GM18498 (cell line): ENCODE results near the gene TEX55.
"Not testable (repeated sequence)": the region's sequence is repeated elsewhere in the genome, so short reads cannot be mapped to it uniquely, and the experiment has no call there.

ENCODE experiments used
- ATAC-seq: cut with Tn5 transposase; IDR thresholded peaks from one replicate; pipeline ENCODE4 v1.9.1; 2021; ENCODE audit warnings: mild to moderate bottlenecking, moderate library complexity; ENCODE audit not compliant: unreplicated experiment

The TEX55 gene

DNA sequence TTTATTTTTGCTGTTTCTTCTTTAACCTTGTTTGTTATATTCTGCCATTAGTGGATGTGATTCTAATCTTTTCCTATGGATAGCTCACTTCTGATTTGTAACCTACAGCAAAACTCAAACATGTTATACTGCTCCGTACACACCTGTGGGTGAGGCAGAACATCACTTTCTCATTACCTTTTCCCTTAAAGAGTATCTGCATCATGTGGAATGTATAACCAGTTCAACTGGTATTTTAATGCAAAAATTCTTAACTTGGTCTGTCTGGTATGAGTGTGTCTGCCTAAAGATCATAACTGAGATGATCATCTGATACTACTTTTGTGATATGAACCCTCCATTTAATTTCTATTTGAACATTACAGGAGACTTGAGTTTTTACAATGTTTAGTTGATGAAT, 14.4 kb downstream of the TEX55 start:
- no peak for ATAC-seq

DNA sequence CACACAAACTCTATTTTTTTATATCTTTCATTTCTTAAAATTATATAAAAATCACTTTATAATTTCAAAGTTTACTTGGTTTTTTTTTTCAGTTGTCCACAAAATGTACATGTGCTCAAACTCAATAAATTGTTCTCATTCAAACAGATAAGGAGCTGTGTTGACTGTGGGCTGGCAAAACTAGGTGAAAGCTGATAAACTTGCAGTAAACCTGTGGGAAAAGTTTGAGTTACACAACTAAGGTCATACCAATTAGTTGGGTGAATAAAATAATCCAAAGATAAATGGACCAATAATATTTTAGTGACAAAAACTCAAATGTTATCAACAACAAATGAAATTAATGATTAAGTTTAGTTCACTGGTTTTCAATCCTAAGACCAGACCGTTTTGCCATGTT, 14.8 kb downstream of the TEX55 start:
- no peak for ATAC-seq

DNA sequence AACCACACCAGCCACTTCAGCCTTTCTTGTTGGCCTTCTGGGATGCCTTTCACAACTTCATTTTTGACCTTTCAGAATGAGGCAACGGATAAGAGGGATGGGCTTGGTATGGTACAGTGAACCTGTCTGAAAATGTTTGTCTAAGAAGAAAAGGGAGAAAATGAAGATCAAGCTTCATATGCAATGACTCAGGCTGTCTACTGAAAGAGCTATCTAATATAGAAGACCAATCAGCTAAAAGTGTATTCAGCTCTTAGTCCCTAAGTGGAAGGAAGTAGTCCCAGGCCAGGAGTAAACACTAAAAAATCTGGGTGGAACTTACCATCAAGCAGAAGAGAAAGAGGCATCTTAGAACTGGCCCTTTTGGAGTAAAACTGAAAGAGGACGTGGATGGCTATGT, 15.3 kb downstream of the TEX55 start:
- no peak for ATAC-seq

DNA sequence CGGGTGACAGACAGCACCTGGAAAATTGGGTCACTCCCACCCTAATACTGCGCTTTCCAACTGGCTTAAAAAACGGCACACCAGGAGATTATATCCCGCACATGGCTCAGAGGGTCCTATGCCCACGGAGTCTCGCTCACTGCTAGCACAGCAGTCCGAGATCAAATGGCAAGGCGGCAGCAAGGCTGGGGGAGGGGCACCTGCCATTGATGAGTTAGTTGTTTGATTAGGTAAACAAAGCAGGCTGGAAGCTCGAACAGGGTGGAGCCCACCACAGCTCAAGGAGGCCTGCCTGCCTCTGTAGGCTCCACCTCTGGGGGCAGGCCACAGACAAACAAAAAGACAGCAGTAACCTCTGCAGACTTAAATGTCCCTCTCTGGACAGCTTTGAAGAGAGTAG, 18.8 kb downstream of the TEX55 start:
- not testable (repeated sequence) for ATAC-seq

DNA sequence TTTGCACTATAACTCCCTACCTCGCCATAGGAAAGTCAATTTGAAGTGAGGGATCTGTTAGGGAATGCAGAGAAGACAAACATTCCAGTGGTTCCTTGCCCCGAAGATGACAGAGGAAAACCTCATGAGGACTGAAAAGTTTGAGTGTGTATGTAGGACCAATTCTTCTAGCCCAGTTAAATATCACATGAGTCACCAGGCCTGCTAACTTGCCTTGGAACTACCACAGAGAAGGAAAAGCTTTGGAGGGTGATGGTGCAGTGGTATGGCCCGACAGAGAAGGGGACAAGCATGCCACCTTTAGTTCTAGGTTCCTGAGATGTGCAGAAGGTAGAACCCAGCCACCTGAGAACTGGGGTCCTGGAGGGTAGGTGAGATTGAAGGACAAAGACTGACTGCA, 24.9 kb downstream of the TEX55 start:
- ATAC-seq = no peak

DNA sequence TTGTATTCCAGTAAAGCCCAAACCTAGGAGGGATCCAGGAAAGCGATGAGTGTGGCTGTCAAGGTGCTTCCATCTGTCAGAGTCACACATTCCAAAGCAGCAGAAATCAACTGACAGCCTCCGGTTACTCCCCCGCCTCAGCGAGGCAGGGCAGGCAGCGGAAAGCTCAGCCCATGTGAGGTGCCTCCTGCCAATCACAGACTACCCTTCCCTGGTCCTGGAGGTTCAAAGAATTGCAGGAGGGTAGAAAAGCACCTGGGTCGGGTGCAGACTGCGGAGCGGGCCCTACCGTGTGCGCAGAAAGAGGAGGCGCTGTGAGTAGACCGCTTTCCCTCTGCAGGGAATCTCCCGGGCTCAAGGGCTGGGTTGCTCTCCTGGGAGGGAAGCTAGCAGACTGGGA, 27.4 kb downstream of the TEX55 start, which contains the start of gene UPK1B:
TSS of gene UPK1B (plus strand) at position 274 of the 400 bp plus-strand sequence. CDS start 13,144 bp downstream, outside the sequence.
- ATAC-seq = no peak

DNA sequence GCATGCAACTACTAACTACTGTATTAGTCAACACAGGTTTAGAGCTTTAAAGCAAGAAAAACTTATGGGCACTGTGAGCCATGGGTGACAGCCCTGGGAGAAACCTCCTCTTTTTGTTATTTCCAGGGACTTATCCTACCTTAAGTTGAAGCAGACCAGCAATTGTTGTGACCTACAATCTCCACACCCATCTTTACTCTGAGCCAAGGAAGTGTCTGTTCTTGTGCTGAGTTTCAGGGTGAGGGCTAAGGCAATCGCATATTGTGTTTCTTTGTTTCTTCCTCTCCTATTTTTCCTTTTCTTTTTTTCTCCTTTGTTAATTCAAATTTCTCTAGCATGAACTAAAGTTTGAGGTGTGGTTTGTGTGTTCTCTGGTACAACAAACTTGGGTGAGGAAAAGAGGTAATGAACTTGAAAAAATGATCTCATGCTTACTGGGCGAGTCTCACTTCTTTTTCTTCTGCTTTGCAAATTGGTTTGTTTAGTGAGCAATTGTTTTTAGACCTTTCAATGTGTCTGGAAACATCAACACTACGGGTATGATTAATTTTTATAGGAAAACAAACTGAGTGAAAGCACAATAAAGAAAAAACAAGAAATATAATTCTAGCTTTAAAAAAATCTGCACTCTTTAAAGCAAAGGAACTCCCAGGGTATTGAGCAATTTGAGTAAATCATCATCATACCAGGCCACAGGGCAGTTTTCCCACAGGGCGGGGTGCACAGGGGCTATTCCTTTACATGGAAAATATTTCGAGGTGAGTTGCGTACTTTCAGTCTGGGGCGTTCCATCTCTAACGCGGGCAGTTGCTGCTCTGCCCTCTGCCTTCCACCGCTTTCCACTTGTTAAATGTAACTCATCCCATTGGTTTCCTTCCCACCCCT, 30.1 kb downstream of the TEX55 start:
- ATAC-seq = no peak

DNA sequence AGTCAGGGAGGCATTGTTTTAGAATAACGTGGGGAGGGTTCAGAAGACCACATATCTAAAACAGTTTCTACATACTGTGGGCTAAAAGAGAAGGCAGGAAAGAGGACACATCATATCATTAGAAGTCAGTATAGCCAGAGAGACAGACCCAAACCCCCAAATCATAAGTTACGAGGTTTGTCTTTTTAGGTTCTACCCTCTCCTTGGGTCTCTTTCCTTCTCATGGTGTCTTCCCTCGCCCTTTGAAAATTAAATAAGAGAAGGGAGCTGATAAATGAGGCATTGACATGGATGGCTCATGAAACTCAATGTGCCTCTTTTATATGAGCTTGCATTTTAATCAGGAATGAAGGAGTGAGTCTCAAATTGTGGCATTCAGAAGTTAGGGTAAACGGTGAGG, 30.8 kb downstream of the TEX55 start:
- ATAC-seq = no peak

DNA sequence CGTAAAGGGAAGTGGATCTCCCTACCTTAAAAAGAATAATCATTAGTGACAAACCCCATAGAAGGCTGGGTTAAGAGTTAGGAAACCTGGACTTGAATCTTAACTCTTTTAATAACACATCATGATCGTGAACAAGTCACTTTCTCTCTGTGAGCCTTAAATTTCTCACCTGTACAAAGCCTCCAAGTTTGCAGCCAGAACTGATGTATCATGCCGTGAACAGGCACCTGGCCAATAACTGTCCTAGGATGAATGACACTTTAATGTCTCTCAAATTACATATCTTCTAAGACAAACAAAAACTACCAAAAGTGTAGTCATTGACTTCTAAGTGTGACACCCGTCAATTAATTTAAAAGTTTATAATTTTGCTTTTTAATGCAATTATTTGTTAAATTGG, 31.4 kb downstream of the TEX55 start:
- no peak for ATAC-seq

DNA sequence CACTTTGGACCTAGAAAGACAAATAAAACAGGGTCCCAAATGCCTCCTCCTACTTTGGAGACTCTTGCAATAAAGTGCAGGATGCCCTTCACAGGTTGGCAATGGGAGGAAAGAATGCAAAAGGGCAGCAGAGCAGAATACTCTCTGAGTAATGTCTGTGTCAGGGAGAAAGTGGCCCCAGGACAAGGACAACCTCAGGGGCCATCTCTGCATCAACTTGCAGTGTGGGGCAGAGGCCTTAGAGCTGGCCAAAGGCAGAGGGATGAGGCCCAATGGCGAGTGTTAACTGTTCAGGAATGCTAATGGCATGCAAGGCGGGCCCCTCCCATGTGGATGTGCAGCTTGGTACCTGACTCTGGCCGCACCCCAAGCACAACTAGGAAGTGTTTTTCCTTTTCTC, 35.8 kb downstream of the TEX55 start:
- no peak for ATAC-seq

DNA sequence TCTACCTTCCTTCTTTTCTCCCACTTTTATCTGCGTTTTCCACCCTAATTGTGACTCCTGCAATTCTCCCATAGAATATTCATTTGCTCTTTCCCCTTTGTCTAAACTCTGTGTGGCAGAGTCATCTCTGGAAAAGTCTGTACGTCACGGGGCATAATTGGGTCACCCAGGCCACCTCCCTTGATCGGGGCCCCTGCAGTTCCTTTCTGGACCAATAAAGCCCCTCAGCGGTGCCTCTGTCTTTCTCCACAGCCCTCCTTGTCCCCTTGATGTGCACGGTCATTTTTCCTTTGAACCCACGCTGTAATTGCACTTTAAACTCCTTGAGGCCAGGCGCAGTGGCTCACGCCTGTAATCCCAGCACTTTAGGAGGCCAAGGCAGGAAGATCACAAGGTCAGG, 38.1 kb downstream of the TEX55 start:
- no peak for ATAC-seq

DNA sequence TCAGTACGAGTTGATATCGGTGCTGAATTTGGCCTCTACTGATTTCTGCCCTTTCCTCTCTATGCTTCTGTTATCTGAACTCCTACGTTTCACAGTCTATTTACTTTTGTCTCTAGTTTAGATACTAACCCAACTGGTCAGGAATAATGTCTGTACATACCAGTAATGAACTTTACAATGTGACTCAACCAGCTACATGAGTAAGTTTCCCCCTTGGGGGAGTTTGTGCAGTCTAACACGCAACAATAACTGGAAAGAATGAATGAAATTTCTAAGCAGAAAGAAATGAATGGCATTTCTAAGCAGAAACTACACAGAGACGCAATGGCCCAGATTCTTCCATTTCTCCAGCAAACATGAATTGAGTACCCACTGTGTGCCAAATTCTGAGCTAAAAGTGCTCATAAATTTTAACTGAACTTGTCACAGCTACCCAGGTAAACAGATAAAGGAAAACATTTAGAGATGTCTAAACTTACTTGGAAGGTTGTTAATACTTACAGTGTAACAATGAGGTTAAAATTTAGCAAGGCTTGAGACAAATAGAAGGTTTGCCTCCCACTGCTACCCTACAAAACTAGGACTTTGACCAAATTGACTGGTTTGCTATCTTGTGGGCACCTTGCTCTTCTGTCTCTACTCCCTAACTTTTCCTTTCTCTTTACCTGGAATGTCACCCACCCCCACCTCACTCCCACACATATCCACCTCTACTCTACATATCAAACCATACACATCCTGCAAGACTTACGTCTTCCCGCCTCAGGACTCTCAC, 39.0 kb downstream of the TEX55 start:
- no peak for ATAC-seq

DNA sequence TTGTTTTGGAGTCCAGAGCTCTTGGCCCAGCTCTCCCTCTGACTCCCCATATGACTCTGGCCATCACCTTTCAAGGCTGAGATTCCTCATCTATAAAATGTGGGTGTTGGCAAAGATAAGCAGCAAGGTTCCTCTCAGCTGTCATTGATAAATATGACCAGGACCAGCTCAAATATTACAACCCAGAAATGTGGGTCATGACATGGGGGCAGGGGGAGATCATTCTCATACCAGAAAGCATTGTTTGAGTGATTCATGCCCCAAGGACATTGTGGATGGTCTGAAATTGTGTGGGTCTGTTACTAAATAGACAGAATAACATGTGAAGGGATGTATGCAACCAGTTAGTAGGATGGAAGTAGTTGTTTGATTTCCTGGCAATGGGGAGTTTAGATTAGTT, 41.3 kb downstream of the TEX55 start:
- ATAC-seq = no peak

DNA sequence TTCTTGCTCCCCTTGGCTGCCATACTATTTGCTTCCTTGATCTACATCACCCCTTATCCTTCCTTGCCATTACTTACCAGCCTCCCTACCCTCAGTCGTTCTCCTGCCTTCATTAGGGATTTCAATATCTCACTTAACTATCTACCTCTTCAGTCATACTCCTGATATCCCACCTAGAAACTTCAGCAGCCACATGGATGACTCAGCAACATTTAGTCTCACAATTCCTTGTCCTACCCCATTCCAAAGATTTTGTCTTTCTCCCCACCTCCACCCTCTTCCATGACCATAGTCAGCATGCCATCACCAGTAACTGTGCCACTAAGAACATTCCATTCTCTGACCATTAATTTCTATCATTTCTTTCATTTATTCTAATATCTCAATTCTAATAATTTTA, 45.8 kb downstream of the TEX55 start:
- no peak for ATAC-seq

DNA sequence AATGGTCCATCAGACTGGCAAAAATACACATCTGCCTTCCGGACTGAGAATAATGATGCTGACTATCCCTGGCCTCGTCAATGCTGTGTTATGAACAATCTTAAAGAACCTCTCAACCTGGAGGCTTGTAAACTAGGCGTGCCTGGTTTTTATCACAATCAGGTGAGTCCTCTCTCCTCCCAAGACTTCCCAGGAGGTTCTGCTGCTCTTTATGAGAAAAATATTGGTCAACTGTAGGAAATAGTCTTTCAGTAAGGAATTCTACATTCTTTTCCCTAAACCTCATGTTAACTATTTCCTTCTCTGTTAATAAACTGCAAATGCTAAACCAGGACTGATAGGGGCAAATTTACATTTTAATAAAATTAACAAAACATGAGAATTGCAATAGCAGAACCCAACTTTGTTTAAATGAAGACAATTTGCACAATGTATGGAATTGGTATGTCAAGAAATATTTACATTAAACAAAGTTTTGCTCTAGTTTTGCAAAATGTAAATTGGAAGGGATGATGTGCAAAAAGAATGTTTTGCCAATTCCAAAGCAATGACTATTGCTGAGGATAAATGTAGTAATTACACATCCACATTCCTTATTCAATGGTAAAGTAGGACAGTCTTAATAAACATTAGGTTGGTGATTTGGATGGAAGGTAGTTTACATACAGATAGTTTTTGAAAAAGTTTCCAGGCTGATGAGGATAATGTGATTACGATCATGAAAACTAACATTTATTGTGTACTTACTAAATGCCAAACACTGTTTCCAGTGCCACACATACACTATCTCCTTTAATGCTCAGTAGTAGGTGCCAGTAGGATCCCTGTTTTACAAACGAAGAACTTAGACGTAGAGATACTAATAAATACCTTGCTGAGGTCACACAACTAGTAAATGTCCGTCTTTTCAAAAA, 48.5 kb downstream of the TEX55 start:
- no peak for ATAC-seq

DNA sequence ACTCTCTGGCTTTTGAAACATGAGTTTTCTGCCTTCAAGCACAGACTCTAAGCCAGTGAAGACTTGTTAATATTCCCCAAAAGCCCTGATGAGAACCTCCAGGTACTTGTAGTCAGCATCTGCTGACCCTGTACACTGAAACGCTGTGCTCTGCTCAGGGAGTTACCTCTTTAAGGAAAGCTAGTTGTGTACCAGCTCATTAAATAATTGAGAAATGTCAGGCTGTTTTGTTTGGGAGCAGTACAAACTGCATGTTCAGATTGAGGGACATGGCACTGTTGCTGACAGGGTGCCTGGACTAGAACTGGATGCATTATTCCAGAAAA, 49.1 kb downstream of the TEX55 start:
- no peak for ATAC-seq

DNA sequence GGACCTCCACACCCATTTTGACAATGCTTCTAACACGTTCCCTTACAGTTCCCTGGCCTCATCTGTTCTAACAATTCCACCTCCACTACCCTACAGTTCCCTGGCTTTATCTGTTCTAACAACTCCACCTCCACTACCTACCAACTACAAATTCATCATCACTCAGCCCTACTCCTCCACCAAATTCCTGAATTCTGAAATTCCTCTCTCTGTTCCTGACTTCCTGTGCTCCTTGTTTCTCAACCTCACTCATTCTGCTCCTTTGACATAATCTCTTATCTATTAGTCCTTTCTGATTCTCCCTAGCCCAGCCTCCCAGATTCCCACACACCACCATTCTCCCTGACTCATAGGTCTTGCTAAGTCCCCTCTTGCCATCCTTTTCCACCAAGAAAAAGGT, 49.9 kb downstream of the TEX55 start:
- ATAC-seq = no peak
